ENCODE measurements around the gene DENND6B. TPM values are rescaled to one million over a fixed set of nuclear protein-coding genes. Genes with fewer than 3 reads are reported as not detected.
"Not testable (repeated sequence)": the region's sequence is repeated elsewhere in the genome, so short reads cannot be mapped to it uniquely, and the experiment has no call there.

The DENND6B gene
- total RNA-seq, 2 experiments from 2014 or later = 4.2 to 4.7 TPM

DNA sequence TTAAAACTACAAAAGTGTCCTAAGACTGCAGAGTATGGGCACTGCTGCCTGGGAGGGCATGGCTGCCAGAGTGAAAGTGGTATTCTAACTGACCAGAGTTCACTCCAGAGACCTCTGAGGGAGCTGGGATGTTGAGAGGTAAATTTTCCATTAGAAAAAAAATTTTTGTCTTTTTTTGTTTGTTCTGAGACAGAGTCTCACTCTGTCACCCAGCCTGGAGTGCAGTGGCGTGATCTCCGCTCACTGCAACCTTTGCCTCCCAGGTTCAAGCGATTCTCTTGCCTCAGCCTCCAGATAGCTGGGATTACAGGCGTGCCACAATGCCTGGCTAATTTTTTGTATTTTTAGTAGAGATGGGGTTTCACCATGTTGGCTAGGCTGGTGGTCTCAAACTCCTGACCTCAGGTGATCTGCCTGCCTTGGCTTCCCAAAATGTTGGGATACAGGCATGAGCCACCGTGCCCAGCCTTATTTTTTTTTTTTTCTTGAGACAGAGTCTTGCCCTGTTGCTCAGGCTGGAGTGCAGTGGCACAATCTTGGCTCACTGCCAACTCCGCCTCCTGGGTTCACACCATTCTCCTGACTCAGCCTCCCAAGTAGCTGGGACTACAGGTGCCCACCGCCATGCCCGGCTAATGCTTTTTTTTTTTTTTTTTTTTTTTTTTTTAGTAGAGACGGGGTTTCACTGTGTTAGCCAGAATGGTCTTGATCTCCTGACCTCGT lies 4.3 kb downstream of the DENND6B start:
- not testable (repeated sequence) for H3K4me1 Mint-ChIP-seq, H3K36me3 Mint-ChIP-seq, H3K9me3 Mint-ChIP-seq, H3K27me3 Mint-ChIP-seq, H3K27ac Mint-ChIP-seq, H3K4me3 Mint-ChIP-seq, DNase-seq

DNA sequence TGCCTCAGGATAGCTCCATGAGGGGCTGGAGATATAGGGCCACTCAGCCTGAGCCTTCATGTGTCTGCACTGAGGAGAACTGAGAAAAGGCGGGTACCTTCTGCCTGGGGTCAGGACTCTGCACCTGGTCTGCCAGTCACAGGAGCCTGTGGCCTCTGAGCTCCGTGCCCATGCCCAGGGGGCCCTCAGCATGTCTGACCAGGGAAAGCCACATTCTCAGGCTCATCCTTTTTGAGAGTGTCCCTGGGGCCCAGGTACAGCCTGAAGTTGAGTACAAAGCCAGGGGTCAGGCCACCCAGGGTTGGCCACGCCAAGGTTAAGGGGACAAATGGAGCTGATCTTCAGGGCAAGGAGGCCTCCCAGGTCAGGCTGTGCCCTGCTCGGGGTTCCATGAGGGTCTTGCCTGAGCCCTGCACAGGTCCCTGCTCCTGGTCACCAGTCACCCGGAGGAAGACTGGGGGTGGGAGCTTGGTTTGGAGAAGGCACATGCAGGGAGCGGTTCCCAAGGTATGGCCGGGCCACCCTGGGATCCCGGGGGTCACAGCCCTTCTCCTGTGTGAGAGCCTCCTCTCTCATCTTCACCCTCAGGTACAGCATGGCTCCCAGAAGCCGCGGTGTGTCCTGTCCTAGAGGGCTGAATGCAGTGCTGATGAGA lies 6.0 kb downstream of the DENND6B start:
- no peaks in the 10 kb centered on the region for H3K9me3 Mint-ChIP-seq
- no peak for DNase-seq
- peaks cover 3% of the 10 kb centered on the region for H3K27me3 Mint-ChIP-seq
- no peak overlapping the region for H3K27ac Mint-ChIP-seq
- H3K4me3 Mint-ChIP-seq = no peak overlapping the region
- H3K4me1 Mint-ChIP-seq = no peaks in the 10 kb centered on the region
- H3K36me3 Mint-ChIP-seq = no peaks in the 10 kb centered on the region

DNA sequence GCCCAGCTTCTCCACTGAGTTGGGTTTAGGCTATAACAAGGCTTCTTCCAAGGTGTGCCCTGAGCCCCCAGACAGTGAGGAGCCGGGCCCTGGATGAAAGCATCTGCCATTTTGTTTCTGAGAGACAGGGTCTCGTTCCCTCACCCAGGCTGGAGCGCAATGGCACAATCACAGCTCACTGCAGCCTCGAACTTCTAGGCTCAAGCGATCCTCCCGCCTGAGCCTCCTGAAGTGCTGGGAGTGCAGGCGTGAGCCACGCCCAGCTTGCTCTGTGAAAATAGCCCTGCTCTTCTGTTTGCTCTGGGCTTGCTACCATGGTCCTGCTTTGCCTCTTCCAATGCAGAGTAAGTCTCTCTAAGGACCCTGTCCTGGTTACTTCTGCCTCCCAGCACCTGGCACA lies 6.7 kb downstream of the DENND6B start:
- Mint-ChIP-seq H3K27ac (no peak overlapping the region), H3K9me3 (no peaks in the 10 kb centered on the region), H3K4me1 (peaks cover 3% of the 10 kb centered on the region), H3K4me3 (no peak overlapping the region), H3K27me3 (no peaks in the 10 kb centered on the region), H3K36me3 (no peaks in the 10 kb centered on the region)
- no peak for DNase-seq

DNA sequence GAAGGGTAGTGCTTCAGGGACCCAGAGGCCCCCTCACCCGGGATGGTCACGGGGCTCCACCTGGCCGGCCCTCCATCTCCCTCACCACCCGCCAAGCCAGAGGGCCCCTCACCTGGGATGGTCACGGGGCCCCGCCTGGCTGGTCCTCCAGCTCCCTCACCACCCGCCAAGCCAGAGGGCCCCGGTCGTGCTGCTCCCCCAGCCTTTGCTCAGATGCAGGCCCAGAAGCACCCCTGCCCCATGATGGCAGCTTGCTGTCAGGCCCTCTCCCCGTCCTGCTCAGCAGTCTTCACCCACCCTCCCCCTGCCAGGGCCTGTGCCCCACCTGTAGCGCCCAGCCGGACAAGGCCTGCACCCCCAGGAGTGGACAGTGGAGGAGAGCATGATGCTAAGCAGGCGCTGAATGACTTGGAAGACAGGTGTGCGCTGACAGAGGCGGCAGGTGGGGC lies 7.3 kb downstream of the DENND6B start:
- Mint-ChIP-seq H3K27me3 (no peaks in the 10 kb centered on the region), H3K4me1 (peaks cover 4% of the 10 kb centered on the region), H3K36me3 (no peaks in the 10 kb centered on the region), H3K27ac (no peak overlapping the region), H3K4me3 (no peak overlapping the region), H3K9me3 (no peaks in the 10 kb centered on the region)
- no peak for DNase-seq

DNA sequence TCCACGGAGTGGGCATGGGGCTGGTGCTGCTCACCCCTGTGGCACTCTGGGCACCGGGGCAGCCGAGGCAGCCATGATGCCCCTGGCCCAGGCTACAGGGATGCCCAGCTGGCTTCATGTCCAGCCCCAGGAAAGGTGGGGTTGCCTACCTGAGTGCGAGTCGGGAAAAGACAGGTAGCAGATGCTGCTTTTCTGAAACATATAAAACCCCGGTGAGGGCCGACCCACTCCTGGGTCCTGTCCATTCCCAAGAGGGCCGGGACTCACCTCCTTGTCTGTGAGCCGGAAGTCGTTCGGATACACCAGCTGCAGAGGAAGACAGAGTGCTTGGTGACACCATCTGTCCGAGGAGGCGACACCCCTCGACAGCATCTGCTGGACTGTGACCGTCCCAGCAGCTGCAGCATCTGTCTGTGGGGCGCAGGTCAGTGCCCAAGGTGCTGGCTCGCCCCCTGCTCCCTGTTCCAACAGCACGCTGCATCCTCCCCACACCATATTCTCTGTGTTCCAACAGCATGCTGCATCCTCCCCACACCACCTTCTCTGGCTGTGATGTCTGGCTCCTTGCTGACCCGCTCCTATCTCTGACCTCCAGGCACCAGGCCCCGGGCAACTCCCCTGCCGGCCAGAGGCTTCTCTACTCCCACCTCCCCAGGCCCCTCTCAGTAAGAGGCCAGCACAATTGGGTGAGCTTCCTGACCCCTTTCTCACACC lies 8.0 kb downstream of the DENND6B start:
- no peaks in the 10 kb centered on the region for H3K36me3 Mint-ChIP-seq
- H3K27me3 Mint-ChIP-seq = no peaks in the 10 kb centered on the region
- no peak for DNase-seq
- peaks cover 8% of the 10 kb centered on the region for H3K4me1 Mint-ChIP-seq
- H3K9me3 Mint-ChIP-seq = no peaks in the 10 kb centered on the region
- no peak overlapping the region for H3K27ac Mint-ChIP-seq
- no peak overlapping the region for H3K4me3 Mint-ChIP-seq

DNA sequence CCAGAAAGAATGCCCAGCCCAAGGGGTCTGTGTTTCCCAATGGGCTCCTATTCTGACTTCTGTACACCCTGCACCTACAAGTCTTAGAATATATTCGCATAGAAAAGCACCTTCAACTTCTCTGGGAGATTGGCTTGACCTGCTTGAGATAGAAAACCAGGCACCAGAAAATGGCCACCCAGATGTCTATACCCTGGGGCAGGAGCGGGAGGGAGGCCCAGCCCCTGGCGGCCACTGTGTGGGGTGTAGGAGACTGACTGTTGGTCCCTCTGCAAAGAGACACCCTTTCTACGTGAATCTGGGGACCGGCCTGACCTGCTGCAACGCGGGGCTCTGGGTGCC lies 8.5 kb downstream of the DENND6B start:
- H3K4me3 Mint-ChIP-seq = no peak overlapping the region
- no peaks in the 10 kb centered on the region for H3K9me3 Mint-ChIP-seq
- no peak overlapping the region for H3K27ac Mint-ChIP-seq
- DNase-seq = no peak
- H3K36me3 Mint-ChIP-seq = no peaks in the 10 kb centered on the region
- peaks cover 10% of the 10 kb centered on the region for H3K4me1 Mint-ChIP-seq
- no peaks in the 10 kb centered on the region for H3K27me3 Mint-ChIP-seq

DNA sequence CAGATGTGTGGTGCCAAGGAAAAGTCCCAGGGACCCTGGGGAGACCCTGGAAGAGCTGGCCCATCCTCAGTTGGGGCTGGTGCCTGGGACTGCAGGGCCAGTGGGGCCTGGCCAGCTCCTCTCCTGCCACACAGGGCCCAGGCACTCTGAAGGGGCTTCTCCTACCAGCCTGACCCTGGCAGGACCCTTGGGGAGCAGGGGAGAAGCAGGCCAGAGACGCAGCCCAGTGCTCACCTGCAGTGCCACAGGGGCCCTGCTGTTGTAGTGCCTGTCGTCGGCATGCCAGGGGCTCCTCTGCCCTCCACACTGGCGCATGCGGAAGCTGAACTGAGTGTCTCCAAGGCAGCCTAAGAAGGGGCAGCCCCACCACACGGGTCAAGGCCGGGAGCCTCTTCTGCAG lies 9.1 kb downstream of the DENND6B start:
- H3K27ac Mint-ChIP-seq = no peak overlapping the region
- H3K9me3 Mint-ChIP-seq = no peaks in the 10 kb centered on the region
- no peaks in the 10 kb centered on the region for H3K27me3 Mint-ChIP-seq
- H3K4me3 Mint-ChIP-seq = no peak overlapping the region
- no peaks in the 10 kb centered on the region for H3K36me3 Mint-ChIP-seq
- DNase-seq = no peak
- peaks cover 10% of the 10 kb centered on the region for H3K4me1 Mint-ChIP-seq

DNA sequence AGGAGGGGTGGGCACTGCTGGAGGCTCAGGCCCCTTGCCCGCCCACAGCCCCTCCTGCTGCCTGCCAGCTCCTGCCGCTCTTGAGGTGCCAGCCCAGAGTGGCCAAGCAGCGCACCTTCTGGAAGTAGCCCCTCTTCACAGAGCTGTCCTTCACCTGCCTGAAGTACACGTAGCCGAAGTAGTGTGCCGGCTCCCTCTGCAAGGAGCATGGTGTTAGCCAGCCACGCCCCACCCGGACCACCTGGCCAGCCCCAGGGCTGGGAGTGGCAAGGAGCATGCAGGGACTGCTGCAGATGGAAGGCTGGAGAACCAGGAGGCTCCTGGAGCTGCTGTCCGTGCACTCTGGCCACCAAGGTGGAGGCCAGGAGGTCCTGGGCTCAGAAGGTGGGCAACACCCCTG lies 9.6 kb downstream of the DENND6B start:
- no peak for DNase-seq
- Mint-ChIP-seq H3K36me3 (no peaks in the 10 kb centered on the region), H3K4me3 (no peak overlapping the region), H3K27me3 (no peaks in the 10 kb centered on the region), H3K4me1 (peaks cover 10% of the 10 kb centered on the region), H3K9me3 (no peaks in the 10 kb centered on the region), H3K27ac (no peak overlapping the region)

DNA sequence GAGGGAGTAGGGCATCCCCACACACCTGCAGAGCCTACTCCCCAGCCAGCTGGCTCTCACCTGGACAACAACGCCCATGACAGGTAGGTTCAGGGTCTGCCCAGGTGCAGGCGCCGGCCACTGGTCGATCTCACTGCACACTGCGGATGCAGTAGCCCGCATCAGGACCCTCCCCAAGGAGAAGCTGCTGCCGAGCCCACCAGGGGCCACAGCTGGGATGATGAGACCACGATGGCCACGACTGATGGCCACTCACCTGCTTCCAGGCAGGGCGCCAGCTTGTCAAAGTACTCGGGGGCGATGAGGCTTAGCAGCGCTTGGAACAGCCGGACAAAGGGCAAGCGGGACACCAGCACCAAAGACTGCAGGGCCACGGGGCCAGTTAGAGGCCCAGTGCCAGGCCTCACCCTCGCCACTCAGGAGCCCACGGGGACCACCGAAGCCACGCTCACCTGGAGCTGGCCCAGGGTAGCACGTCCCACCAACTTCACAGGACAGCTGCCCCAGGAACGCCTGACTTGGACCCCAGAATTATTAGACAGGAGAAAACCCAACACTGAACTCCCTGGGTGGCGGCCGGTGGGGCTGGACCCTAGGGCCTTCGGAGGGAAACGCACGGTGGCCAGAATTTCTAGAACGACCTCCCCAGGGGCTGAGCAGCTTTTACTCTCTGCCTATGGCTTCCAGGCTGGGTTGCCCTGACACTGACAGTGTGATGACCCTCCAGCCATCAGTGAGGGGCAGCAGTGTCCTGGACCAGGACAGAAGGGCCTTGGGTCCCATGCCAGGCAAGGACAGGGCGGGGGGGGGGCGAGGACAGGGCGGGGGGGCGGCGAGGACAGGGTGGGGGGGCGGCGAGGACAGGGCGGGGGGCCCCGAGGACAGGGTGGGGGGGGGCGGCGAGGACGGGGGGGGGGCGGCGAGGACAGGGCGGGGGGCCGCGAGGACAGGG lies 10.4 kb downstream of the DENND6B start:
- H3K4me1 Mint-ChIP-seq = peaks cover 10% of the 10 kb centered on the region

DNA sequence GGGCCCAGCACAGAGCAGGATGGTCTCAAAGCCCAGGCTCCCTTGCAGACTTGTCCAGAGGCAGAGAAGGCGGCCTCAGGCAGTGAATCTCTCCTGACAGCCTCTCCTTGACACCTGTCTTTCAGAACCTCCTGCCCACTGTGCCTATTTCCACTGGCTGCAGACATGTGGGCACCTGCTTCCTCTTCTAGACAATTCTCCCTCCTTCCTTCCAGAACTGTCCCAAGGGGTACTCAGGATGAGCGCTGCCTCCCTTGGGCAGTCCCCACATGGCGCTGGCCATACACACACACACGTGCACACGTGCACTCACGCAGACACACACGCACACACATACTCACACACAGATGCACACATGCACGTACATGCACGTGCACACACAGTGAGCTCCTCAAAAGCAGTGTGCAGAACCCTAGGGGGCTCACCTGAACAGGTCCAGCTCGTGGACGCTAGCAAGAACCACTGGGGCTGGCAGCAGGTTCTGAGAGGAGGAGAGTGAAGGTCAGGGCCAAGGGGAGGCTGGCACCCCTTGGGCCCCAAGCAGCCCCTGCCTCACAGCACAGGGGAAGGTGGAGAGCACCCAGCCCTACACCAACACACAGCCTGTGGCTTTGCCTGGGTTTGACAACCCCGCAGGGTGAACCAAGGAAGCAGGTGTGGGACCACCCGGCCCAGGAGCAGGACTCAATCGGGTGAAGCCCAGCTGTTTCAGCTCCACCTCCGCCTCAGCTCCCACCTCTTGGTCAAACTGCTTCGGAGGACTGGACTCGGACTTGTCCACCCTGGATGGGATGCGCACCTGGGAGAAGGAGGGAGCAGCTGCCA lies 11.3 kb downstream of the DENND6B start:
- DNase-seq = no peak
- Mint-ChIP-seq H3K27ac (no peak overlapping the region), H3K36me3 (no peaks in the 10 kb centered on the region), H3K4me1 (peaks cover 10% of the 10 kb centered on the region), H3K9me3 (no peaks in the 10 kb centered on the region), H3K27me3 (no peaks in the 10 kb centered on the region), H3K4me3 (peak overlapping the region; percentile 88)

More for the DNA sequence above, 10.4 kb downstream of the DENND6B start:
- no peak overlapping the region for H3K4me3 Mint-ChIP-seq
- no peaks in the 10 kb centered on the region for H3K27me3 Mint-ChIP-seq
- H3K9me3 Mint-ChIP-seq = no peaks in the 10 kb centered on the region
- no peak for DNase-seq
- H3K36me3 Mint-ChIP-seq = no peaks in the 10 kb centered on the region
- H3K27ac Mint-ChIP-seq = no peak overlapping the region

DNA sequence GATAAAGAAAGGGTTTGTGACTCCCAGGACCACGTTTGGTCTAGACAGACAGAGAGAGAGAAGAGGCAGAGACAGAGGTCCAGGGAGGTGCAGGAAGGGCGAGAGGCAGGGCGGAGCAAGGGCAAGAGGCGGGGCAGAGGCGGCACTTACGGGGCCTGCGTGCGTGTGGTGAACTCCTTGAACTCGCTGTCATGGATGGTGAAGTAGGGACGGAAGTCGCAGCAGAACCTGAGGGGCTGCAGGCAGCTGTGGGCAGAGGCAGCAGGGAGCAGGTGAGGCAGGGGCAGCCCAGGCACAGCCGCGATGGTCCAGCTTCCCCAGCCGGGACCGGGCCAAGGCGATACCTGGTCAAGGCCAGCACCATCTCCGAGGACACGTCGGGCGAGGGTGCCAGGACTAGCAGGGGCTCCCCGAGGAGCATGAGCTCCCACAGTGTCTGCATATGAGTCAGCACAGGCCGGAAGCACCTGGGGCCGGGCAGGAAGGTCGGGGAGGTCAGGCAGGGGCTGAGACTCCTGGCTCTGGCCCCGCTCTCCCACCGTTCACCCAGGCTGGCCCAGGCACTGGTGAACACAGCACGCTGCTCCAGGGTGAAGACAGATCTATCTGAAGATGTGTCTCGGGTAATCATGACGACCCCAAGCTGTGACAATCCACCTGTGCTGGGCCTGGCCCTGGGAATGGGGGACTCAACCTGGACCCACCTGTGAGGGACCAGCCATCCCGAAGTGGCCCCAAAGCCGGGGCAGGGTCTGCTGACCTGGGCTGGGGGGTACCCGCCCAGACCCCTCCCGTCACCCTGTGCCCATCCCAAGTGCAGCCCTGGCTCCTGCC lies 12.1 kb downstream of the DENND6B start:
- Mint-ChIP-seq H3K36me3 (no peaks in the 10 kb centered on the region), H3K4me3 (peak overlapping the region; percentile 88)

DNA sequence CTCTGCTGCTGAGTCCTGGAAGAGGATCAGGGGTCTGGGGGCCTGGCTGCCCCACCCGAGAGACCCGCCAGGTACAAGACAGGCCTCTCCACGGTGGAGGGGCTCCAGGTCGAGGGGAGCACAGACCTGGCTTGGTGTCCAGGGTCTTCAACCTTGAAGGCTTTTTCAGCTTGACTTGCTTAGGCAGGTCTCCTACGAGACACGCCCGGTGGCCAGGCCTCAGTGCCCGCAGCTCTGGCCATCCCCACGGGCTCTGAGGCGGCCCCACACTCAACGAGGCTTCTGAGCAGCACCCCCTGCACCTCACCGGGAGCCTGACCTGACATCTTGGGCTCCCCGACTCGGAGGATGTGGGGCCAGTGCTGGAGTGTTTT lies 12.7 kb downstream of the DENND6B start:
- peak; percentile 29 for DNase-seq
- peak overlapping the region; percentile 88 for H3K4me3 Mint-ChIP-seq
- H3K27me3 Mint-ChIP-seq = no peaks in the 10 kb centered on the region
- no peaks in the 10 kb centered on the region for H3K36me3 Mint-ChIP-seq
- peaks cover 10% of the 10 kb centered on the region for H3K4me1 Mint-ChIP-seq
- no peaks in the 10 kb centered on the region for H3K9me3 Mint-ChIP-seq
- peak overlapping the region; percentile 83 for H3K27ac Mint-ChIP-seq

More for the DNA sequence above, 12.1 kb downstream of the DENND6B start:
- peak; percentile 82 for DNase-seq
- no peaks in the 10 kb centered on the region for H3K9me3 Mint-ChIP-seq
- H3K27me3 Mint-ChIP-seq = no peaks in the 10 kb centered on the region
- H3K4me1 Mint-ChIP-seq = peaks cover 10% of the 10 kb centered on the region
- H3K27ac Mint-ChIP-seq = peak overlapping the region; percentile 83

DNA sequence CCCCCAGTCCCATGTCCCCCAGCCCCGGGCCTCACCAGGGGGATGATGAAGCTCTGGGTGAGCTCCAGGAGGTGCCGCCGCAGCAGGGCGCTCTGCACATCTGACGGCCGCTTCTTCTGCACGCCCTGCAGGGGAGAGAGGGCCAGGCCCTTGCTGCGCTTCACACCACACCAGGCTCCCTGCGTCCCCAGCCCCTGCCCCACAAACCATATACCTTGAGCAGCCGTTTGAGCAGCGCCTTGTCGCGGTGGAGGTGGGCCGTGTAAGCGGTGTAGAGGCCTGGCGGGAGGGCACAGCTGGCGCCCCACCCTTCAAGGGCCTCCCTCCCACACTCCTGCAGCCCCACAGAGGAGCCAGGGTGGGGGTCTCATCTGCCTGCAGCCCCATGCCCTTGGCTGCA lies 13.2 kb downstream of the DENND6B start:
- Mint-ChIP-seq H3K4me3 (peak overlapping the region; percentile 88), H3K27me3 (peaks cover 3% of the 10 kb centered on the region), H3K4me1 (peaks cover 12% of the 10 kb centered on the region), H3K36me3 (no peaks in the 10 kb centered on the region), H3K9me3 (no peaks in the 10 kb centered on the region), H3K27ac (peak overlapping the region; percentile 83)
- DNase-seq = no peak
